ENCODE measurements around the gene IKZF1.

IKZF1 gene

DNA sequence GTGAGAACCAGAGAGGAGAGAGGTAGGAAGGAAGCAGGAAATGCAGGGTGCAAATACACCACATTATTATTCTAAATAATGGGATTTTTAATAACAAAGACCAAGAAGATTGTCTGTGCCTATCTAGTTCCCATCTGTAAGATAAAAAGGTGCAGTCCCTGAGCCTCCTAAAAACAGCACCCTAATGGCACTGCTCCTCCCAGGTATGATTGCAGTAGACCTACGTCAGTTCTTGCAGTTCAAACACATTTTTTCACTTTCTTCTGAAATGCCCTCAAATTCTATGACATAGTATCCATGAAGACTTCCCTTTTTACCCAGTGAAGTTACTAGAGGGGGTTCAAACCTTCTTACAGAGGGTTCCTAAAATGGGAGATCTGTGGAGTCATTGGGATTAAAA lies 75.0 kb downstream of the IKZF1 start:
- no peak for DNase-seq

DNA sequence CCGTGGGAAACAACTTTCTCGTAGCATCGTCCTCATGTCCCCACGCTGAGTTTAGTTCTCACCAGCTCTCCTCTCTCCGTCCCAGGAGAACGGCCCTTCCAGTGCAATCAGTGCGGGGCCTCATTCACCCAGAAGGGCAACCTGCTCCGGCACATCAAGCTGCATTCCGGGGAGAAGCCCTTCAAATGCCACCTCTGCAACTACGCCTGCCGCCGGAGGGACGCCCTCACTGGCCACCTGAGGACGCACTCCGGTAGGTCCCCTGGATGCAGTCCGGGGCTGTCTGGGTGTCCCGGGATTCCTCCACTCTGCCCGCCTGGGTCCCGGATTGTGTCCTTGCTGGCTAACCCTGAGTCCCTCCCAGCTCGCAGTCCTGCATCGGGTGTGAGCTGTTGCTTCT lies 77.9 kb downstream of the IKZF1 start:
- DNase-seq = no peak

DNA sequence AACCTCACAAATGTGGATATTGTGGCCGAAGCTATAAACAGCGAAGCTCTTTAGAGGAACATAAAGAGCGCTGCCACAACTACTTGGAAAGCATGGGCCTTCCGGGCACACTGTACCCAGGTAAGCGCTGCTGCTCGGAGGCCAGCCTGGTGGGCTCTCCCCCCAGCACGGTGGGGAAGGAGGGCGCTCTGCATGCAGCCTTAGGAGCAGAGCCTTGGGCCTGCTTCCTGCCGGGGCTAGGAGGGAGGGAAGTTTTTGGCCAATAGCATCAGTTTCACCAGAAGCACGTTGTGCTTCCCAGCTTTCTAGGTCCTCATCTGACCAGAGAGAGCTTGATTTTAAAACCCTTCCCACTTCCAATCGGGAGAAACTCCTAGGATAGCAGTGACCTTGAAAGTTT lies 82.8 kb downstream of the IKZF1 start:
- no peak for DNase-seq

DNA sequence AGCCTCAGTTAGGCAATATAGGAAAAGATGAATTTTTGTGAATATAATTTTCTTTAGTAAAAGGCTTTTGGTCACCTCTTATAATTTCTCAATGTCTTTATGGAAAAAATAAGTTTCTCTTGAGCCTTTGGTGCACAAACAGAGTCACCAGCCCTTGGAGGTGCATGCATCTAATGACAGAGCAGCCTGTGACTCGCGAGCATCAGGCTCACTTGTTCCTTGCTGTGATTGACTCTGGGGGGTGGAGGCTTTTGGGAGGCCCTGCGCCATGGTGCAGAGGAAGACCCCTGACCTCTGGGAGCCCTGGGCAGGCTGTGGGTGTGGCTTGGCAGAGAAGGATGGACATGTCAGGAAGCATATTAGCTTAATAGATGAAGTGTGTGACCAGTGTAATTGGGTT lies 85.4 kb downstream of the IKZF1 start:
- no peak for DNase-seq

DNA sequence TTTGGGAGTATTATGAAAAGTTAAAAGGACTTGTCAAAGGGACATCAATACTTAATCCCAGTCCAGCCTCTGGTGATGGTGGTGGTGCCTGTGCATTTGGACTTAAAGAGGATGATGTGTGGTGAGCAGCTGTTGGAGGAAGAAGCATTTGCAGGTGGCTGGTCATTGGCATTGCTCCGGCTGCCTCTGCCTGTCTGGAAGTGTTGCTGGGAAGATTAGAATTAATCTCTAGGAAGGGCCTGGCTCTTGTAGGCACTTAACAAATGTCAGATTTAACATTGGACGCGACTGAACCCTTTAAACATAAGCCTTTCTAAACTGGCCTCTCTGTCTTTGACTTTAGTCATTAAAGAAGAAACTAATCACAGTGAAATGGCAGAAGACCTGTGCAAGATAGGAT lies 86.9 kb downstream of the IKZF1 start:
- DNase-seq = no peak

DNA sequence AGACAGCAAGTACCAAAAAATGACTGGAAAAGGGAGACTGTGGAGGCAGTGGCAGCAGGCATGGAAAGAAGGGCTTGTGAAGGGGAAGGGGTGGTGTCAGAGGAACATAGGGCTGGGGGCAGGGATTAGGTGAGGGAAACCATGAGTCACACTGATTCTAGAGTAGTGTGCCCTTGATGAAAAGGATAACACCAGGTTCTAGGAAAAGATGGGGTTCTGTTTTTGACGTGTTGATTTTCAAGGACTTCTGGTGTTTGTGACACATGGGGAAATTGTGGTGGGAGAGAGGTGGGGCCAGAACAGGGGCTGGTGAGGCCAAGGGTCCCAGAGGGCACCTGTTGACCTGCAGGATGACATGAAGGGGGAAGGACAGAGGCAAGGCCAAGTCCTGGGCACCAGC lies 88.6 kb downstream of the IKZF1 start:
- peak; percentile 72 for DNase-seq

DNA sequence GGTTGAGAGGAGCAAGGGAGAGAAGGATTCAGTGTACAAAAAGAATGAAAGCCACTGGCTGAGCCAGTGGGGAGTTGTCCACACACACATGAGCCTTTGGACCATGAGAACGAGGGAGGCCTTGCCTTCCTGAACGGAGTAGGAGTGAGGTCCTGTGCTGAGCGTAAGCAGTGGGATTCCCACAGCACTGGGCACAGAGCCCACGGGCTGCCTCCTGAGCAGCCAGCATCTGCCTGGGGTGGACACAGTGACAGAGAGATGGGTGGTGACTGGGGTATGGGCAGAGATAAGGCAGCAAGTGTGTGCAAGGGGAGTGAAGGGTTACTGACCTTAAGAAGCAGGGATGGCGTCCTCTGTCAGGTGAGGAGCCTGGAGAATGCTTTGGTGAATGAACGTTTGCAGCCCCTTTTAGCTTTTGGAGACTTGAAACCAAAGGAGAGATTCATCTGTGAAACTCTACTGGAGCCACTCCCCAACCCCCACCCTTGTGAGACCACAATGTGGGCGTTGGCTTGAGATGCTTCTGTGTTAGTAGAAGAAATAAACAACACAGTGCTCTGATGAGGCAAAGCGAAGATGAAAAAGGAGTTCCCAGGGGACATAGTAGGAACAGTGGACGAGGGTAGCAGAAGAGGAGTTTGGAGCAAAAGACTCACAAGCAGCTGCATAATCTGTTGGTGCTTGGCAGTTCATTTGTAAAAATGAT lies 89.2 kb downstream of the IKZF1 start:
- DNase-seq = peak; percentile 74

DNA sequence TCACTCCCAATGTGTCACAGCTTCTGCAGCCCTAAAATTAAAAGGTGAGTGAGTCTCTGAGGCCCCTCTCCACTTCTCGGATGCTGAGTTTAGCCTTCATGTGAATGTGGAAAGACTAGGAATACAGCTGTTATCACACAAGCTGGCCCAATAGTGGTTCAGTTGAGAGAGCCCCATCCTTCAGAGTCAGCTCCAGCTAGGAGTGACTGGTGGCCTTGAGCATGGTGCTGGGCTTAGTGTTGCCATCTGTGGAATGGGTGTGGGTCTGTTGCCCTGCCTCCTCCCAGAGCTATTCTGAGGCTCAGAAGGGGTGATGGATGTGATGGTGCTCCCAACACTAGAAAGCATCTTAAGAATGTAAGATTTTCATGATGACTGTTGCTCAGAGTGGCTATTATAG lies 89.8 kb downstream of the IKZF1 start:
- no peak for DNase-seq

DNA sequence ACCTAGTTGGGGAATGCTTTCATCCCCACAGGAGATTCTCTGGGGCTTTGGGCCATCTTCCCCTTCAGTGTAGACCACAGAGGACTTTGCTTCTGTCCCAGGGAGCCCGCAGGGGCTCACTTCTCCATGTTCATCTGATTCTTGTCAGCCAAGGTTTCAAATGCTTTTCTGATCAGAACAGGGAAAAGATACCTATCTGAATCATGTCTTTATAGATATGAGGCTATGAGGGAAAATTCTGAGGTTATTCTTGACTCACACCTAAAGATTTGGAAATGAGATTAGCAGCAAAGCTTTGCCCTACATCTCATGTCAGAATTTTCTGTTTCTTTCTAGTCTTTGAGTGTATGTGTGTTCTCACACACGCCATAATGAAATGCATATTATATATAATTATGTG lies 92.3 kb downstream of the IKZF1 start:
- DNase-seq = no peak

DNA sequence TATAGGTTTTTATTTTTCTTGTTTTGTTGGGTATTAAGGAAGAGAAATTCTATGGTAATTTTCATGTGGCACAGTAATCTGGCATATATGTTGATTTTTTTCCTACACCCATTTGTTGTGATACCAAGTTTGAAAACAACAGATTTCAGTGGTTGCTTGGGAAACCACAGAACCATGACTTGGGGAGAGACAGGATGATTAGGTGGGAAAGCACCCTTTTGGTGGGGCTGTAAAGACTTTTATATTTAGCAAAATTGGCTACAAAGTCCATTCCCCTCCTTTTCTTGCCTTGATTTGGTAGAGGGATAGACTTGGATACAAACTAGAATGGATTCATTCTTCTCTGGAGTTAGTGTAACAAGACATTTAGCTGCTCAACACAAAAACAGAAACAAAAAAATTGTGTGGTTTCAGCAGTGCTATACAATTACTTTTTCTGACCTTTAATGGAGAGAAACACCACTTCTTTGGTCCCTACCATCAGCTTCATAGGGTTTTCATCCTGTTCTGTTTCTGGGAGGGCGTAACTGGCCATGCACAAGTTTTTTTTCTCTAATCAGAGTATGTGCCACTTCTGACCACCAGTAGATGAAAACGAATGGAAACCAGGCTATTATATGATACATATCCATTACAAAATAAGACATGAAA lies 92.9 kb downstream of the IKZF1 start:
- no peak for DNase-seq

DNA sequence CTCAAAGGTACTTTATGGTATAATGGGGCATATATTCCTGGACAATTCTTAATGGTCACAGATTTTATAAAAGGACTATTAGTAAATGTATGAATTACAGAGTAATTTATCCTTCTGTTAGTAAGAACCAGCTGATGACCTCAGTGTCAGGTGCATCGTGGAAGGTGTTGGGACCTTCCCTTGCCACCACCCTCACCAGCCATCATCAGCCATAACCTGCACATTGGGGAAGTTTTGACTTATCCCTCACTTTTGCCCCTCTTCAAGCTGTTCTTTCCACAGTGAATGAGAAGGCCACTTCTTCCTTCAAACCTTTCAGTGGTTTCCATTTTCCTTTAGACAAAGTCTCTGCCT lies 93.4 kb downstream of the IKZF1 start:
- no peak for DNase-seq

DNA sequence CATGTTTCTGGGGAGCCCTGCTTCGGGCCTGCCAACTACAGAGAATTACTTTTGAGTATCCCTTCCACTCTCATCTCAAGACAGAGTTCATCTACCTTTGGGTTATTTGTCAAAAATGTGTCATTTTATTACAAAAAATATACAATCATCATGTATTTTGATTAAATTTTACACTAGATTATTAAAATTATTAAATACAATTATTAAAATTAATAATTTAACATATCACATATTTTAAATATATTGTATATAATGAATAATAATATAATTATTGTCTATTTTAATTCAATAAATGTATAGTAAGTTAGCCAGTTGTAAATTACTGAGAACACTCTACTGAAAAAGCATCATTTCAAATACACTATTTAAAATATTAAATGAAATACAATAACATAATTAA lies 94.7 kb downstream of the IKZF1 start:
- no peak for DNase-seq

DNA sequence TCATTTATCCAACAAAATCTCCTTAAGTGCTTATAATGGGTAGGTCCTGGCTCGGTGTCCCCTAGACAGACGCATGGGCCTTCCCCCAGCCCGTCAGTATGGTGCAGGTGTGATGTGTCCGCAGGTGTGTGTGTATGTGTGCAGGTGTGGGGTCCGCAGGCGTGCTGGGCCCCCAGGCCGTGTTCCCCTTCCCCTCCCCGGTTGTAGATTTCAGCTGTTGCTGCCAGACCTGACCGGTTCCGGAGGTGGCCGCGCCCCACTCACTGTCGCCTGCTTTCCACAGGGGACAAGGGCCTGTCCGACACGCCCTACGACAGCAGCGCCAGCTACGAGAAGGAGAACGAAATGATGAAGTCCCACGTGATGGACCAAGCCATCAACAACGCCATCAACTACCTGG lies 95.1 kb downstream of the IKZF1 start:
- DNase-seq = no peak

DNA sequence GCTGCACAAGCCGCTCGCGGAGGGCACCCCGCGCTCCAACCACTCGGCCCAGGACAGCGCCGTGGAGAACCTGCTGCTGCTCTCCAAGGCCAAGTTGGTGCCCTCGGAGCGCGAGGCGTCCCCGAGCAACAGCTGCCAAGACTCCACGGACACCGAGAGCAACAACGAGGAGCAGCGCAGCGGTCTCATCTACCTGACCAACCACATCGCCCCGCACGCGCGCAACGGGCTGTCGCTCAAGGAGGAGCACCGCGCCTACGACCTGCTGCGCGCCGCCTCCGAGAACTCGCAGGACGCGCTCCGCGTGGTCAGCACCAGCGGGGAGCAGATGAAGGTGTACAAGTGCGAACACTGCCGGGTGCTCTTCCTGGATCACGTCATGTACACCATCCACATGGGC lies 95.6 kb downstream of the IKZF1 start:
- DNase-seq = no peak

DNA sequence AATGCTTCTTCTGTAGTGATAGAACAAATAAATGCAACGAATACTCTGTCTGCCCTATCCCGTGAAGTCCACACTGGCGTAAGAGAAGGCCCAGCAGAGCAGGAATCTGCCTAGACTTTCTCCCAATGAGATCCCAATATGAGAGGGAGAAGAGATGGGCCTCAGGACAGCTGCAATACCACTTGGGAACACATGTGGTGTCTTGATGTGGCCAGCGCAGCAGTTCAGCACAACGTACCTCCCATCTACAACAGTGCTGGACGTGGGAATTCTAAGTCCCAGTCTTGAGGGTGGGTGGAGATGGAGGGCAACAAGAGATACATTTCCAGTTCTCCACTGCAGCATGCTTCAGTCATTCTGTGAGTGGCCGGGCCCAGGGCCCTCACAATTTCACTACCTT lies 99.9 kb downstream of the IKZF1 start:
- no peak for DNase-seq

DNA sequence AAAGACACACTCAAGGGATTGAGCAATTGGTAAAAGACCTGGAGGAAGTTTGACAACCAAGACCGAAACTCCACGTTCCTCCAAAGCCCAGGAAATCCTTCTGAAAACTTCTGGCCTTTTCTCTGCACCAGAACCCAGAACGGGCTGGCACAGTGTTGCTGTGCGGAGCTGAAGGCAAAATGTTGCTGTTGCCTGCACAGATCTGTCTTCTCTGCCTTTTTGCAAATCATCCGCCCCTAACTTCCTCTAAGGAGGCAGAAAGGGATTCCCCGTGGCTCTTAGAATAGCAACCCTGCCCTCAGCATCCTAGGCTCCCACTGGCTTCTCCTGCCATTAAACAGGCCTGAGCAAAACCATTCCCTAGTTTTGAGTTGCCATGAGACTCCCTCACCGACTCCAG lies 100.7 kb downstream of the IKZF1 start:
- no peak for DNase-seq

DNA sequence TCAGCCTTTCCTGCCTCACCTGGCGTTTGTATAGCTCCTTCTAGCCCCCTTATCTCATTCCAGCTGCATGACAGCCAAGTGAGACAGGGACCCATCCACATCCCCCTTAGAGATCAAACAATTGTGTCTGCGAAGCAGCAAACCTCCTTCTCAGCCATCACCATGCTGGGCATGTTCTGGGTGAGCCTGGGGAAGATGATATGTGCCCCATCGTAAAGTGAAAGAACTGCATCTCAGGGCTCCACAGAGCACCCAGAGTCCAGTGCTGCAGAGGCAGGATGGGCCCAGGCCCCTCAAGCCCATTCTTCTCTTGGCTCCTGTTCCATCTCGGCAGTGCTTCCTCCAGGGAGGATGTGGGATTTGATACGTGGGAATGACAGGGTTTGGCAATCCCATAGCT lies 102.4 kb downstream of the IKZF1 start:
- DNase-seq = no peak

DNA sequence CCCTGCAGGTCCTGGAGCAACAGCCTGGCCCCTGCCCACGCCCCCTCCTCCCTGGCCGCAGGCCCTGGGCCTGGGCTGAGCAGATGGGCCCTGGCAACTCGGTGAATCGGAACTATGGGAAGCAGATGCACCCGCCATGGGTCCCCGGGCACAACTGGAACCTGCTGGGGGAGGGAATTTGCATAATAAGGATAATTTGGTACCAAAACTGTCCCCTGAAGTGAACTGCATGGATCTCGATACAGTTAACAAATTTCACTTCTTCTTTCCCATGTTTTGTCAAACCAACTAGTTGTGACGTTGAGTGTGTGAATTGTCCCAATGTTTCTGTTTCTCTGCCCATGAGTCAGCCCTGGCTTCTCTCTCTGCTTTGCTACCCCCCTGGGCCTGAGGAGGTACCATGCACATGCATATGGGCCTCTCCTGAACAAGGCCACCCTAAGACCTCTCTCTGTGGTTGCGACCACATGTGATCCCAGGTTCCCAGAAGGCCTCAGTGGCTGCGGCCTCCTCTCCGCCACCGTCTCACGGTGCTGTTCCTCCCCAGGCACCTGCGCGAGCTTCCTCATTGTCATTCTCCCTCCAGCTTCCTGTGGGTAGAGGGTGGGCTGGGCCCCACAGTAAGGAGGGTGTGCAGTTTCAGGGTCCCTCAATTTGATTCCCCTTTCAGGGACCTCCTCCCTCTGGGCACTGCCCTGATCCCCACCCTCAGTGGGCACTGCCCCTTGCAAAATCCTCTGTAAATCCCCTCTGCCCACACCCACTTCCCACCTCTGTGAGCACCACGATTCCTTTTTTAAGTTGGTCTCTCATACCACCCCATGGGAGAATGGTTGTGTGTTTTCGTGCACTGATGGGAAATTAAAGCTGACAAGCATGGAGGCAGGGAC lies 105.6 kb downstream of the IKZF1 start:
- no peak for DNase-seq

DNA sequence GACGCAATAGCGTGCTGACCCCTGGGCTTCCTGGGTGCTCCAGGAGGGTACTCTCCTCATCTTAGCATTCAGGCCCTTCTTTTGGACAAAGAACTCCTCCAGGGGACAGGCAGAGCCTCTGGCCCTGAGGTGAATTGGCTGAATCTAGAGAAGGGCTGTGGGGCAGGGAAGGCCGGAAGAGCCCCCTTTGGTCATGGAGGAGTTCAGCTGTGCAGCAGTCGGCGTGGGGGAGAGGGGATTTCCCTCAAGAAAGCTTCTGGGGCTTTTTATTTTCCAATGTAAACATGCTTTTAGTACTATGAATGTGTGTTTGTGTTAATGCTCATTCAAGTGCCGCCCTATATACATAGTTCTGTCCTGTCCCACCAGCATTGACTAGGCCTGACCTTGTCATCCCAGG lies 106.8 kb downstream of the IKZF1 start:
- DNase-seq = no peak

DNA sequence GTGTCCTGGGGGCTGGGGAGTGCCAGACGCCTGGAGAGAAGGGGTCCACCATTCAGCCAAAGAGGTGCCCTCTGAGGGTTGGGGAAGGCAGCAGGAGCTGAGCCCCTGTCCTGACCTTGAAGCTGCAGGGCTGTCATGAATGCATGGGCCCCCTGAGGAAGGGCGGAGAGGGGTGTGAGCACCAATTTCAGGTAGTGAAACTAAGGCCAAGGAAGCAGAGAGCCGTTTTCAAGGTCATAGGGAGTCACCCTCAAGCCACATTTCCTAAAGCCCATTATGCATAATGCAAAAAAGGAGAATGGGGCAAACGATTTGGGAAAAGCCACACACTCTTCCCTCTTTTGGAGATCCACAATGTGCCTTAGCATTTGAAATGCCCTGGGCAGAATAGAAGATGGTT lies 108.5 kb downstream of the IKZF1 start:
- DNase-seq = no peak

DNA sequence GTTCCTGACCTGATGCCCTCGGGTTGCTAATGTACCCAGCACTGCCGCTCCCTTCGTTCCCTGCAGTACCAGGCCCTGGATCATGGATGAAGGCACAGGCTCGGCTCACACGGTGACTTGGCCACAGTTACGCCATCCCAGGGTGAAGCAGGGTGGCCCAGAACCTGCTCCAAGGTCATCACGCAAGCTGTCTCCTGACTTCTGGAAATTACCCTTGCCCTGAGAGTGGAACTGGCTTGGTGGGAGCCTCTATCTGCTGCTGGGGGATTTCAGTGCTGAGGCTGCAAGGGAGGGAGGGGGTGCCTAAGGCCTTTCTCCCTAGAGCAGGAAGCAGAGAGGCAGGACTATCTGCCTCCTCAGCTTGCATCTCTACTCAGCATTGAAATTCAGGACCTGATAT lies 109.0 kb downstream of the IKZF1 start:
- DNase-seq = no peak

DNA sequence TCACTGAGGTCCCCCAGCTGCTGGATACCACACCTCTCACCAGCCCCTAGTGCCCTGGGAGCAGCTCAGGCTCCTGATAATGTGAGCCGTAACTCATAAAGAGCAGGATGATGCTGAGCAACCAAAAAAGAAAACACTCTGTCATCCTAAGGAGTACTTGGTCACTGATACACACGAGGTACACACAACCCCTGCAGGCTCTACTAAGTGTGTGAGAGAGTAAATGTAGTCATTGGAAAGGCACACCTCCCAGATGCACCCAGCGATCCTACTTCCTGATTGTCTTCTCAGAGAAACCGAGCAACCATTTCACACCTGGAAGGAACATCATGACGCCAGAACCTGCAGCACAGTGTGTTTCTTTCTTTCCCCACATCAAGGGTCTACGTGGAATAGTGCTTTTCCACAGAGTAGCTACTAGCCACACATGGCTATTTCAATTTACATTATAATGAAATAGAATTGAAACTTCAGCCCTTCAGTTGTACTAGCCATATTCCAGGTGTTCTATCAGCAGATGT lies 111.4 kb downstream of the IKZF1 start:
- DNase-seq = no peak

DNA sequence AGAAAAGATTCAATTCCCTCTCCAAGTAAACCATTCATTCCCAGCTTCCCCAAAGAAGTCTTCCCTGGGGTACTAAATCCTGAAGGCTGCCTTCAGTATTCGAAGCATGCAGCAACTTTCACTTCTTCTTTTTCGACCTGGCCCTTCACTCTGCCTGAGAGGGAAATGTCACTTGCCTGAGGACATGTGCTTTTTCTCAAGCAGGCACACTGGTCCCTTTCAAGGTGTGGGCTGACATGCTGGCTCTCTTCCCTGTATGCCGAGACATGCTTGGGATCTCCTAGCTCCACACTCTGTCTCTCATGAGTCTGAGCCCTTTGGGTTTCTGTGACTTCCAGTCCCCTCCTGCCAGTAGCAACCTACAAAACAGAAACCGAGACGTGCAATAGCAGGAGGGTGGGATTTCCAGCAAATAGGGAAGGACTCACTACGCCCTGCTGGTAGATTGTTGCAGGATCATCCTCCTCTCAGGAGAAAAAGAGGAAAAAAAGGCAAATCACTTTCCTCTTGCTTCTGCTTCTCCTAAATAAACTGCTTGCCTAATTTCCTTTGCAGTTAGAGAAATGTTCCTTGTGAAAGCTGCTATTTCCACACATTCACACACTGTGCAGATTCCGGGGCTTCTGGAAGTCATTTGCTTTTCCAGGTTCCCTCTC lies 112.1 kb downstream of the IKZF1 start:
- no peak for DNase-seq

Measured in stimulated activated CD8-positive, alpha-beta memory T cell treated with anti-CD3 and anti-CD28 coated beads, Interleukin-4, amount 100 ng/mL, for 48 hours (primary cell).